Caco-2 (cell line): ENCODE data around the gene NRP2. TPM values are rescaled to one million over a fixed set of nuclear protein-coding genes. Genes with fewer than 3 reads are reported as not detected.

ENCODE experiments used
- BruUV-seq: library from RNA; stranded (reverse); fragments of 400-500 nt; replicated peaks from 2 replicates; lab custom pipeline; 2021; lab: Mats Ljungman, UMichigan
- CTCF ChIA-PET: fragments of 300-600 bp; sonication (Branson Sonifier 250); formaldehyde crosslinking; loops from one replicate; lab custom pipeline; 2022; ENCODE audit warnings: antibody characterized with exemption; lab: Charles Lee
- POLR2A ChIA-PET: fragments of 300-600 bp; sonication (Branson Sonifier 250); formaldehyde crosslinking; loops from one replicate; lab custom pipeline; 2022; ENCODE audit warnings: antibody characterized with exemption; lab: Charles Lee
- DNase-seq, 2 experiments: peaks; one replicate each; pipeline versions ENCODE4 v3.0.0 to v3.0.0-alpha.2; 2020 to 2022
- H3K27me3 ChIP-seq: replicated peaks from 2 replicates; pipeline ENCODE4 v1.6.0; 2011; ENCODE audit warnings: low read length; ENCODE audit not compliant: control insufficient read depth, insufficient read depth
- H3K36me3 ChIP-seq: 2 replicates; pipeline ENCODE4 v1.5.1; 2011; ENCODE audit warnings: low read length; ENCODE audit not compliant: control insufficient read depth, insufficient read depth
- H3K4me1 ChIP-seq: fragments of 250-450 bp; sonication (Bioruptor Pico); 2 replicates; pipeline ENCODE4 v1.5.1; 2020; ENCODE audit warnings: mild to moderate bottlenecking
- H3K4me3 ChIP-seq: 2 replicates; pipeline ENCODE4 v1.5.1; 2011; ENCODE audit warnings: low read depth, mild to moderate bottlenecking, control low read depth, low read length
- H3K9me3 ChIP-seq: fragments of 250-450 bp; sonication (Bioruptor Pico); 2 replicates; pipeline ENCODE4 v1.5.1; 2020; ENCODE audit warnings: mild to moderate bottlenecking, moderate library complexity
- H3K27ac Mint-ChIP-seq: one replicate; pipeline ENCODE4 v1.8.0; 2022; ENCODE audit warnings: mixed read lengths; ENCODE audit not compliant: unreplicated experiment
- H3K27me3 Mint-ChIP-seq: one replicate; pipeline ENCODE4 v1.8.0; 2022; ENCODE audit warnings: mixed read lengths; ENCODE audit not compliant: insufficient read depth, unreplicated experiment
- H3K36me3 Mint-ChIP-seq: one replicate; pipeline ENCODE4 v1.8.0; 2022; ENCODE audit warnings: mild to moderate bottlenecking, mixed read lengths; ENCODE audit not compliant: insufficient read depth, unreplicated experiment
- H3K4me1 Mint-ChIP-seq: one replicate; pipeline ENCODE4 v1.8.0; 2022; ENCODE audit warnings: low read depth, mixed read lengths; ENCODE audit not compliant: unreplicated experiment
- H3K4me3 Mint-ChIP-seq: one replicate; pipeline ENCODE4 v1.8.0; 2022; ENCODE audit warnings: mild to moderate bottlenecking, moderate library complexity, mixed read lengths; ENCODE audit not compliant: unreplicated experiment
- H3K9me3 Mint-ChIP-seq: one replicate; pipeline ENCODE4 v1.8.0; 2022; ENCODE audit warnings: mixed read lengths; ENCODE audit not compliant: unreplicated experiment
- CTCF ChIP-seq, 2 experiments: fragments of 200-600 bp in 1 of 2; IDR thresholded peaks; 1 replicate in 1 of 2; 2 replicates in 1 of 2; pipeline versions ENCODE4 v1.5.1 to v1.8.0; 2011 to 2022; ENCODE audit warnings: antibody characterized with exemption in 1 of 2, control low read depth in 1 of 2, inconsistent platforms in 1 of 2, low read depth in 1 of 2, low read length in 1 of 2, mild to moderate bottlenecking in 1 of 2, moderate library complexity in 1 of 2; ENCODE audit not compliant: insufficient read depth in 1 of 2, severe bottlenecking in 1 of 2, unreplicated experiment in 1 of 2
- intact Hi-C: fragments of 100-400 bp; cut with micrococcal nuclease; formaldehyde crosslinking; loops from one replicate; pipeline ENCODE4 v1.10.0; 2022; ENCODE audit not compliant: unreplicated experiment
- total RNA-seq: library from RNA; stranded (reverse); gene quantifications from 2 replicates; pipeline ENCODE4 v1.2.3, GENCODE V29; 2022

The NRP2 gene
- total RNA-seq, 1 experiment from 2014 or later, result 96.9 TPM

DNA sequence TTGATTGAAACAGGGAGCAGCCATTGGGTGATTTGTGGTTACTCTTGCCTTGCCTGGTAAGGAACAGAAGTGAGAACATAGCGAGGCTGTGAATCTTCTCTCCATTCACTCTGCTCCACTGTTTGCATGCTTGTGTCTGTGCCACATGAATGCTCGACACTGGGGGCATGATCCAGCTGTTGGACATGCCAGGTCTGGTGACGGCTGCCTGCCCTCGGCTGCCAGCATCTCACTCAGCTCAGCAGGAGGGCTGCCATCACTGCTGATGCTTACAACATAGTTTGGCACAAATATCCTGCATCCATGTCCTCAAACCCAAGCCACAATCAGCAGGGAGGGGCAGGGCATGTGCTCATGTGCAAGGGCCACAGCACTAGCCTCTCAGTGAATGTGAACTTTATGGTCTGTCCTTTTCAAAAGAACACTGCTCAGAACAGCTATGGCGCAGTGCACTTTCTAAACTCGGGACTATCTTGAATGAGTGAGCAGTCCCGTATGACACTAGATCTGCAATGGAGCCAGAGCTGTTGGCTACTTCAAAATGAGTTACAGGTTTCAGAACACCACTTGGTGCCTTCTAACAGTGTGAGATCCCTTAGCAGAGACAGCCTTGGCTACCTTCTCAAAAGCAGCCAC, 126.3 kb downstream of the NRP2 start:
- Mint-ChIP-seq H3K9me3 (no peaks in the 10 kb centered on the region), H3K4me1 (peaks cover 15% of the 10 kb centered on the region), H3K4me3 (no peak overlapping the region), H3K36me3 (no peaks in the 10 kb centered on the region), H3K27ac (no peak overlapping the region), H3K27me3 (no peaks in the 10 kb centered on the region)
- TF ChIP-seq CTCF (IDR thresholded peaks at IDR 0.05; ENCODE audit: insufficient read depth in 1 of 2, low read depth in 1 of 2, low read length in 1 of 2, severe bottlenecking in 1 of 2, unreplicated experiment in 1 of 2), result no peak
- POLR2A ChIA-PET, result no interaction called here
- peaks cover 10% of the 10 kb centered on the region for H3K4me1 ChIP-seq
- H3K9me3 ChIP-seq, result no peaks in the 10 kb centered on the region
- H3K27me3 ChIP-seq, result no peaks in the 10 kb centered on the region
- CTCF ChIA-PET, result no interaction called here
- no peak overlapping the region for H3K4me3 ChIP-seq
- no peak for DNase-seq
- H3K36me3 ChIP-seq, result no peaks in the 10 kb centered on the region
- no TSS peak for BruUV-seq
- intact Hi-C loops, result no loop called here

GRCh38 chr2:205811387-205811786, 129.1 kb downstream of the NRP2 start:
- Histone ChIP-seq H3K4me3 (no peak overlapping the region), H3K9me3 (no peaks in the 10 kb centered on the region), H3K27me3 (no peaks in the 10 kb centered on the region), H3K36me3 (no peaks in the 10 kb centered on the region), H3K4me1 (peaks cover 3% of the 10 kb centered on the region)
- no peak for TF ChIP-seq CTCF (IDR thresholded peaks at IDR 0.05; ENCODE audit: insufficient read depth in 1 of 2, low read depth in 1 of 2, low read length in 1 of 2, severe bottlenecking in 1 of 2, unreplicated experiment in 1 of 2)
- intact Hi-C loops, result no loop called here
- POLR2A ChIA-PET, result no interaction called here
- no peak overlapping the region for H3K27ac Mint-ChIP-seq
- DNase-seq, result no peak
- CTCF ChIA-PET, result no interaction called here
- no peaks in the 10 kb centered on the region for H3K36me3 Mint-ChIP-seq
- no peaks in the 10 kb centered on the region for H3K27me3 Mint-ChIP-seq
- BruUV-seq, result no TSS peak
- peaks cover 6% of the 10 kb centered on the region for H3K4me1 Mint-ChIP-seq
- H3K4me3 Mint-ChIP-seq, result no peak overlapping the region
- H3K9me3 Mint-ChIP-seq, result no peaks in the 10 kb centered on the region

DNA sequence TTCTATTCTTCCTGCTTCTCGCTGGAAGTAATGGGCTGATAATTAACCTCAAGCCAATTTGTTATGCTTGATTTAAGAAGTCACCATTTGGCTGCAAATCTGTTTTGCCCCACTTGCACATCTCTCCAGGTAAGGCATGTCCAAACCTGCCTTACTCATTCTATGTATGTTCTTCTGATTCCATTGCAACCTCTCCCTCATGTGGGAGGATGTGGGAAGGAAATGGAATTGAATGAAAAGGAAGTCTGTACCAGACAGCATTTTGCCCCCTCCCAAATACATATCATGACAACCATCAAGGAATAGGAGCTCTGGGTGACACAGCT, 131.7 kb downstream of the NRP2 start:
- no peak overlapping the region for H3K27ac Mint-ChIP-seq
- H3K36me3 Mint-ChIP-seq, result no peaks in the 10 kb centered on the region
- no peak overlapping the region for H3K4me3 Mint-ChIP-seq
- TF ChIP-seq CTCF (IDR thresholded peaks at IDR 0.05; ENCODE audit: insufficient read depth in 1 of 2, low read depth in 1 of 2, low read length in 1 of 2, severe bottlenecking in 1 of 2, unreplicated experiment in 1 of 2), result no peak
- no peak overlapping the region for H3K4me3 ChIP-seq
- intact Hi-C loops, result no loop called here
- H3K4me1 ChIP-seq, result no peaks in the 10 kb centered on the region
- H3K27me3 Mint-ChIP-seq, result no peaks in the 10 kb centered on the region
- no peak for DNase-seq
- H3K4me1 Mint-ChIP-seq, result no peaks in the 10 kb centered on the region
- CTCF ChIA-PET, result no interaction called here
- no peaks in the 10 kb centered on the region for H3K9me3 Mint-ChIP-seq
- no TSS peak for BruUV-seq
- H3K36me3 ChIP-seq, result no peaks in the 10 kb centered on the region
- no peaks in the 10 kb centered on the region for H3K9me3 ChIP-seq
- POLR2A ChIA-PET, result no interaction called here
- no peaks in the 10 kb centered on the region for H3K27me3 ChIP-seq
